Tracheal epithelial cell (primary cell): ENCODE data around the gene EGFL8. TPM values are rescaled to one million over a fixed set of nuclear protein-coding genes. Genes with fewer than 3 reads are reported as not detected.

Experiments used
- total RNA-seq: library from RNA; depleted of rRNA; stranded (reverse); fragments of >200 nt; gene quantifications from 2 replicates; pipeline ENCODE4 v1.2.1, GENCODE V29; 2014

EGFL8 gene
- 0.24 TPM in 1 of 2 replicates, not detected in the other for total RNA-seq

GRCh38 chr6:32164295-32164694 is at the start of gene EGFL8:
Gene EGFL8, plus strand, starts transcription at chr6:32164595. Its CDS starts 1,571 bp downstream, at chr6:32166166.

GRCh38 chr6:32127717-32128592 is 36.4 kb upstream of the EGFL8 start, which contains the start of gene ATF6B:
Gene ATF6B, minus strand, starts transcription at chr6:32128246. Its CDS starts 39 bp downstream, at chr6:32128207.

DNA sequence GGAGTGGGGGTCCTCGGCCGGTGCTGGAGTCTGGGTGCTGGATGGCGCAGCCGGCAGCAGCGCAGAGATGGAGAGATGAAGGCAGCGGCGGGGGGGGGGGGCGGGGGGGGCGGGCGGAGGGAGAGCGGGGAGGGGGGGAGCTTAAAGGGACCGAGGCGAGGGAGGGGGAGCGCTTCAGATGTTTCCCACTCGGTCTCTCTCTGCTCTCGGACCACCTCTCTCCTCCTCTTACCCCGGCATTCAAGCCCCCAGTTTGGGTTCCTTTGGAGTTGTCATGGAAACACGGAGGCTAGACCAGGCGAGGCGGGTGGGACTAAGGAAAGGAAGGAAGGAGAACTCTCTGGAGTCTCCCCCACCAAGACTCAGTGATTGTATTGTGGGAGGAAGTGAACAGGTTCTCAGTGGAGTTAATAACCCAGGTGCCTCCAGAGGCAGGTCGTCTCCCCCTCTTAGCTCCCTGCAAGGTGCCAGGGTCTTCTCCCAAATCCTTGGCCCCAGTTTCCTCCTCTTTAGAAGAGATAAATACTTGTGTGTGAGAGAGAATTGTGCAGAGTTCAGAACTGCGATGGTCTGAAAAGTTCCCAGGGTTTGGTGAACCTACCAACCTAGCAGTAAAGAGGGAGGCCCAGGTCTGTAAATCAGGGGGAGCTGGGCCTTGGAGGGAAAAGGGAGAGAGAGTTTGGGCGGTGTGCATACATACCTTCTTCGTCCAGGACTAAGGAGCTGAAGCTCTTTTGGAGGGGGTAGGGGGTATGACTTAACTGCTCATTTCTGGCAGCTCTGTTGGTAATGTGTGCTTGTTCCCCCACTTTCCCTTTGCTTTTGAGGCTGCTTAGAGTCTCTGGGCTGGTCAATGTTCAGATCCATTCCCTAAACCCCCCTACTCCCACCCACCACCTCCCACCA is 12.3 kb upstream of the EGFL8 start, which contains the start of gene PRRT1:
Gene PRRT1, minus strand, starts transcription at position 77 of the 906 bp plus-strand sequence. CDS start 112 bp downstream, outside the sequence.

GRCh38 chr6:32153564-32154513 is 10.6 kb upstream of the EGFL8 start, which contains the start of gene PPT2:
Gene PPT2, plus strand, starts transcription at chr6:32154141. Its CDS starts 454 bp downstream, at chr6:32154595.

DNA sequence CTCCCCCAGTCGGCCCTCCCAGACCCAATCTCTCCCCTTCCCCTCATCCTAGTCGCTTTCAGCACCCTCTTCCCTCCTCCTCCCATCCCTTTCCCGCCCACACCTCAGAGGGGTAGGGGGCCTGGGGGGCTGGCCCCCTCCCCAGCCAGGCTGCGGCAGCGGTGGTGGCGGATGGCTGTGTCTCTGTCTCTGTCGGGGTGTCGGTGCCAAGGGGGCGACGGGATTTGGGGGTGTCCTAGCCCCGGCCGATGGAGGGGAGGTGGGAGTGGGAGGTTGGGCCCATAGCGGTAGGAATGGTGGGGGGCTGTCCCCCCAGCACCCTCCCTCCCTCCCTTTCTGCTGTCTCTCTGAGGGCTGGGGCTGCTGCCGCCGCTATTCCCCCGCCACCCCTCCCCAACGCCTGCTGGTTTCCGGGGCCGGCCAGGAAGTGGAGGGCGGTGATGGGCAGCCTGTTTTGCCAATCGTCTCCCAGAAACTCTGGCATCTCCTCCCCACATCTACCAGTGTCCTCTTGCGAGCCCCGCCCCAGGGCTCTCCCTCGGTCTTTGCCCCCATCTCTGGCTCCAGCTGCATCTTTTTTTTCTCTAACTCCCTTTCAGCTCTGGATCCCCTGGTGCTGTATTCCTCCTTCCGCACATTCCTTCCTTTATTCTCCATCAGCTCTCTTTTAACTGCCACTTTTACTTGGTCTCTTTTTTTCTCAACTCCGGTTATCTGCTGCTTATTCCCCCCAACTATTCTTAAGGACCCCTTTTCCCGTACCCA is 11.5 kb downstream of the EGFL8 start, which contains the start of gene AGPAT1:
Gene AGPAT1, minus strand, starts transcription at position 374 of the 765 bp plus-strand sequence. CDS start 4,588 bp downstream, outside the sequence.

DNA sequence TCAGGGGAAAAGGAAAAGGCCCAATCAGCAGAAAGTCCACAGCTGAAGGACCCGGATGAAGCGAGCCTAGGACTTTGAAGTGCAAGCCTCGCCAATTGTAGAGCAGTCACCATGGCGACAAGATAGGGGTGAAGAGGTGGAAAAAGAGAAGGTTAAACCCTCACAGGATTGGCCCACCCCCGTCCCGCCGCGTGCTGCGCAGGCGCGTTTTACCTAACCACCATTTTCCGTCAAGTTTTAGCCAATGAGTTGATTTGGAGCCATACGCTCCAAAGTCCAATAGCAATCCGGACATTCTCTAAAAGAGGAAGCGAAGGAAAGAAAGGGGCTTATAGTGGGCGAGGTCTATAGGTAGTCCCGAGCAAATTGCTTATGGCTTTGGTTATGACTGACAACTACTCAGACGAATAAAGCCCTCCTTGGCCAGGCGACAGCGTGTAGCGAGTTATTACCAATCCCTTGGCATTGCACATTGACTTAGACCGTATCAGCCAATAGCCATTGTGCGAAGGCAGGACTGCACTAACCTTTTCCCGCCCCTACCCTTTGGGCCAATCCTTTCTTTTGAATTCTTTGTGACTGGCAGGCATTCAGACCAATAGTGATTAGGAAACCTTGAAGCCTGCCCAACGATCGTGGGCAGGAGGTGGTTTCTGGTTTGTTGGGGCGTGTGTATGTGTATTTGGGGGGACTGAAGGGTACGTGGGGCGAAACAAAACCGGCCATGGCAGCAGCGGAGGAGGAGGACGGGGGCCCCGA is 13.6 kb downstream of the EGFL8 start, which contains the start of gene RNF5:
Gene RNF5, plus strand, starts transcription at position 618 of the 759 bp plus-strand sequence. Its CDS starts 107 bp downstream, at position 725.

DNA sequence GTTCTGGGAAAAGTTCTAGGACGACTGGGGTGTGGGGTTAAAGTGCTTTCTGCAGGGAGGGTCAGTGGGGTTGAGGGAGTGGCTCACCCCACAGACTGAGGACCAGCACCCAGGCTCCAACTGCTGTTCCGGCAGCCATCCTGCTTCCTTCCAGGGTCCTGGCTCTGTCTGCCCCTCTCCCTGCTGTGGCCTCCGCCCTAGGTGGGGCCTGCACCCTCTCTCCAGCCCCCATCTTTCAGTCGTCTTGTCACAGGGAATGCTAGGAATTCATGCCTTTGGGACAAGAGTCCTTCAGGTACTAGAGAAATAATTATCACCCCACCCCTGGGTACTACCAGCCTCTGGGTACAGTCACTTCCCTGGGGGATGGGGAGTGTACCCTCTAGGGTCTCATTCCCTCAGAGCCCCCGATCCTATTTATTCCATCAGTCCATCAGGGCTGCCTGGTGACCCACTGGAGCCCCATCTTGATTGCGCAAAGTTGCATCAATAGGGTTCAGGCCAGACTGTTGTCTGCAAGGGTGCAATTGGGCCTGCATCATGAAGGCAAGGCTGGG is 19.8 kb downstream of the EGFL8 start, which contains the start of gene AGER:
Gene AGER, minus strand, starts transcription at position 170 of the 557 bp plus-strand sequence. Its CDS starts 31 bp downstream, at position 139.

GRCh38 chr6:32190054-32190851 is 25.9 kb downstream of the EGFL8 start, which contains the start of gene PBX2:
Gene PBX2, minus strand, starts transcription at chr6:32190202. Its CDS starts 287 bp downstream, at chr6:32189915.

DNA sequence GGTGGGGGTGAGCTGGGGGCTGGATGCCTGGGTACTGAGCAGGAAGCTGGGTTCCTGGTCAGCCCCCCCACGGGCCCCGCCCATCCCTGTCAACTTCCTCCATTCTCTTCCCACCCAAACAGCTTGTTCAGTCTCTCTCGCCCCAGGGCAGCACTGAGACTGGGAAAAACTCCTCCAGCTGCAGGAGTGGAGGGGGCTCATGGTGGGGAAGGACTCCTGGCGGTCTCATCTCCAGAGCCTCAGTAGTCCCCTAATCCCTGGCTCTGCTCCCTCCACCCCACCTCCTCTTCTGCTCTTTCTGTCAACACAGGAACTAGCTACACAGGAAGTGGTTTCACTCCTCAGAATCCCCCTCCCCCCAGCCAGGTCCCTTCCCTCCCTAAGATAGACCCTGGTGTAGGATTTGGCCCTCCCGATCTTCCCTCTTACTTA is 28.2 kb downstream of the EGFL8 start, which contains the start of gene GPSM3:
Gene GPSM3, minus strand, starts transcription at position 36 of the 432 bp plus-strand sequence. CDS start 130 bp downstream, outside the sequence.

Other genes starting within 250 kb of the EGFL8 start
- 0.96 and 2.1 TPM in 2 replicates for gene C2, start 236.9 kb upstream of the EGFL8 start, total RNA-seq
- 0.64 and 19.0 TPM in 2 replicates for gene CFB, start 218.5 kb upstream of the EGFL8 start, total RNA-seq
- gene NELFE, start 205.6 kb upstream of the EGFL8 start, total RNA-seq: 120 and 152 TPM in 2 replicates
- gene SKIC2, start 205.4 kb upstream of the EGFL8 start, total RNA-seq: 48.2 and 48.4 TPM in 2 replicates
- 10.6 and 13.2 TPM in 2 replicates for gene DXO, start 192.5 kb upstream of the EGFL8 start, total RNA-seq
- 1.4 and 2.8 TPM in 2 replicates for gene C4A, start 182.5 kb upstream of the EGFL8 start, total RNA-seq
- 1.2 and 2.3 TPM in 2 replicates for gene C4B, start 149.8 kb upstream of the EGFL8 start, total RNA-seq
- 0.24 TPM in 1 of 2 replicates, not detected in the other for gene CYP21A2, start 126.2 kb upstream of the EGFL8 start, total RNA-seq
- 0.43 and 0.48 TPM in 2 replicates for gene TNXB, start 55.3 kb upstream of the EGFL8 start, total RNA-seq
- 12.6 and 15.2 TPM in 2 replicates for gene ATF6B, start 36.3 kb upstream of the EGFL8 start, total RNA-seq
- gene FKBPL, start 34.3 kb upstream of the EGFL8 start, total RNA-seq: 4.3 and 7.0 TPM in 2 replicates
- not detected in 2 replicates for gene PRRT1, start 12.7 kb upstream of the EGFL8 start, total RNA-seq
- gene PPT2, start 10.5 kb upstream of the EGFL8 start, total RNA-seq: 11.1 and 83.4 TPM in 2 replicates
- 9.4 and 11.3 TPM in 2 replicates for gene AGPAT1, start 11.5 kb downstream of the EGFL8 start, total RNA-seq
- gene RNF5, start 13.8 kb downstream of the EGFL8 start, total RNA-seq: 33.2 and 39.8 TPM in 2 replicates
- 0.43 TPM in 1 of 2 replicates, not detected in the other for gene AGER, start 19.7 kb downstream of the EGFL8 start, total RNA-seq
- 32.6 and 36.4 TPM in 2 replicates for gene PBX2, start 25.6 kb downstream of the EGFL8 start, total RNA-seq
- gene GPSM3, start 28.0 kb downstream of the EGFL8 start, total RNA-seq: 0.64 and 1.7 TPM in 2 replicates
- 0.43 and 0.72 TPM in 2 replicates for gene NOTCH4, start 59.5 kb downstream of the EGFL8 start, total RNA-seq
- gene TSBP1, start 207.3 kb downstream of the EGFL8 start, total RNA-seq: not detected in 2 replicates
- not detected in 2 replicates for gene BTNL2, start 242.6 kb downstream of the EGFL8 start, total RNA-seq